K562 (cell line): ENCODE results near the gene DSTYK. TPM values are rescaled to one million over a fixed set of nuclear protein-coding genes. Genes with fewer than 3 reads are reported as not detected.

Experiments used
- BCL6 ChIP-seq: fragments of 250-450 bp; sonication (Bioruptor Pico); IDR thresholded peaks from 2 replicates; pipeline ENCODE4 v1.4.0; 2020
- BRD9 ChIP-seq: fragments of 450-650 bp; IDR thresholded peaks from 2 replicates; pipeline ENCODE4 v1.6.1; 2018; ENCODE audit warnings: low read depth; ENCODE audit not compliant: partially characterized antibody
- CBFB ChIP-seq: sonication (generic); formaldehyde crosslinking; IDR thresholded peaks from 2 replicates; pipeline ENCODE4 v1.4.0; 2020; ENCODE audit warnings: mild to moderate bottlenecking, missing genetic modification reagents
- CCNT2 ChIP-seq: IDR thresholded peaks from 2 replicates; pipeline ENCODE4 v1.6.1; 2011; ENCODE audit warnings: borderline replicate concordance, low read depth, mild to moderate bottlenecking, moderate library complexity, mixed read lengths, low read length; ENCODE audit not compliant: insufficient read length; ENCODE audit errors: extremely low read depth
- CEBPG ChIP-seq, 3 experiments: fragments of 200-800 bp in 1 of 3; sonication (Bioruptor generic) in 1 of 3; sonication (generic) in 1 of 3; formaldehyde crosslinking in 1 of 3; IDR thresholded peaks in 2 of 3; conservative IDR thresholded peaks in 1 of 3; 2 replicates each; pipeline versions ENCODE4 v1.6.1 to v1.8.0; 2016 to 2022; ENCODE audit warnings: missing compliant biosample characterization in 2 of 3, missing genetic modification characterization in 2 of 3, mild to moderate bottlenecking in 1 of 3, missing genetic modification reagents in 1 of 3
- DMBX1 ChIP-seq: fragments of 250-450 bp; sonication (Bioruptor Pico); IDR thresholded peaks from 2 replicates; pipeline ENCODE4 v1.8.0; 2022; ENCODE audit warnings: inconsistent platforms, mild to moderate bottlenecking, moderate library complexity, borderline replicate concordance
- E2F3 ChIP-seq: fragments of 250-450 bp; sonication (Bioruptor Pico); IDR thresholded peaks from 2 replicates; pipeline ENCODE4 v1.4.0; 2020; ENCODE audit warnings: mild to moderate bottlenecking
- ESRRA ChIP-seq: fragments of 450-650 bp; IDR thresholded peaks from 2 replicates; pipeline ENCODE4 v1.6.1; 2014; ENCODE audit warnings: low read depth, mild to moderate bottlenecking, moderate library complexity, borderline replicate concordance
- GABPA ChIP-seq: fragments of 200-800 bp; sonication (Bioruptor generic); conservative IDR thresholded peaks from 2 replicates; pipeline ENCODE4 v1.6.1; 2016; ENCODE audit warnings: low read depth, missing genetic modification characterization, missing compliant biosample characterization
- GATAD2B ChIP-seq: fragments of 450-650 bp; IDR thresholded peaks from 2 replicates; pipeline ENCODE4 v1.6.1; 2017; ENCODE audit warnings: mild to moderate bottlenecking, borderline replicate concordance
- HMG20A ChIP-seq: fragments of 450-650 bp; formaldehyde crosslinking; conservative IDR thresholded peaks from 2 replicates; pipeline ENCODE4 v1.4.0; 2020; ENCODE audit warnings: mild to moderate bottlenecking, mixed read lengths
- IFI16 ChIP-seq: fragments of 250-450 bp; sonication (Bioruptor Pico); IDR thresholded peaks from 2 replicates; pipeline ENCODE4 v2.1.2; 2022; ENCODE audit warnings: mild to moderate bottlenecking, inconsistent platforms
- JUND ChIP-seq, 2 experiments: IDR thresholded peaks; 2 replicates in 1 of 2; 3 replicates in 1 of 2; pipeline ENCODE4 v1.6.1; 2011; ENCODE audit warnings: borderline replicate concordance in 2 of 2, low read depth in 2 of 2, low read length in 2 of 2, improper control_type of control experiment in 1 of 2, missing biosample characterization in 1 of 2, missing genetic modification characterization in 1 of 2, missing genetic modification reagents in 1 of 2
- NR2C1 ChIP-seq, 2 experiments: fragments of 450-650 bp; IDR thresholded peaks; 2 replicates each; pipeline ENCODE4 v1.6.1; 2017; ENCODE audit warnings: mild to moderate bottlenecking in 2 of 2, antibody characterized with exemption in 1 of 2, inconsistent platforms in 1 of 2, missing compliant biosample characterization in 1 of 2, missing genetic modification characterization in 1 of 2
- PHF20 ChIP-seq: fragments of 450-650 bp; IDR thresholded peaks from 2 replicates; pipeline ENCODE4 v1.6.1; 2018; ENCODE audit not compliant: partially characterized antibody
- SMAD3 ChIP-seq: fragments of 450-650 bp; formaldehyde crosslinking; conservative IDR thresholded peaks from 2 replicates; pipeline ENCODE4 v1.4.0; 2020; ENCODE audit warnings: mild to moderate bottlenecking
- TEAD2 ChIP-seq: fragments of 450-650 bp; IDR thresholded peaks from 2 replicates; pipeline ENCODE4 v1.6.1; 2016; ENCODE audit warnings: missing genetic modification characterization, control low read depth, missing compliant biosample characterization
- ZNF316 ChIP-seq: fragments of 450-650 bp; IDR thresholded peaks from 2 replicates; pipeline ENCODE4 v1.6.1; 2016
- ZNF584 ChIP-seq: fragments of 200-800 bp; sonication (Bioruptor generic); IDR thresholded peaks from 2 replicates; pipeline ENCODE4 v1.6.1; 2016; ENCODE audit warnings: low read depth, mild to moderate bottlenecking, missing genetic modification characterization, missing compliant biosample characterization
- ZNF764 ChIP-seq: fragments of 250-450 bp; sonication (Bioruptor Pico); IDR thresholded peaks from 2 replicates; pipeline ENCODE4 v1.4.0; 2020; ENCODE audit warnings: low read depth, mild to moderate bottlenecking, moderate library complexity
- ZNF77 ChIP-seq: fragments of 250-450 bp; sonication (Bioruptor Pico); IDR thresholded peaks from 2 replicates; pipeline ENCODE4 v1.5.0; 2020
- polyA plus RNA-seq, 8 experiments: library from polyadenylated mRNA; depleted of rRNA in 4 of 8; stranded (reverse) in 5 of 8; unstranded in 3 of 8; fragments of >200 nt; fragmentation: Nextera tagmentation in 2 of 8; fragmentation: Illumina TruSeq in 1 of 8; extraction: Ambion mirVana in 2 of 8; extraction: Trizol in 1 of 8; gene quantifications; 2 replicates each; pipeline versions ENCODE4 v1.2.1 to v1.2.3, GENCODE V29; 2011 to 2014; ENCODE audit warnings: inconsistent platforms in 1 of 8, missing spikeins in 1 of 8
- total RNA-seq, 7 experiments: library from RNA; depleted of rRNA in 6 of 7; stranded (reverse); fragments of >200 nt in 6 of 7; fragmentation: Illumina TruSeq in 2 of 7; extraction: Trizol in 2 of 7; gene quantifications; 2 replicates each; pipeline versions ENCODE4 v1.2.1 to v1.2.3, GENCODE V29; 2011 to 2021; ENCODE audit warnings: low replicate concordance in 1 of 7
- TF ChIP-seq, protein P1 (sequence below): fragments of 250-450 bp; sonication (Bioruptor Pico); IDR thresholded peaks from 2 replicates; pipeline ENCODE4 v1.4.0; 2020; ENCODE audit warnings: mild to moderate bottlenecking
- TF ChIP-seq, protein P2 (sequence below): fragments of 450-650 bp; formaldehyde crosslinking; IDR thresholded peaks from 2 replicates; pipeline ENCODE4 v1.4.0; 2022; ENCODE audit warnings: missing genetic modification characterization
- TF ChIP-seq, protein P3 (sequence below): fragments of 450-650 bp; formaldehyde crosslinking; IDR thresholded peaks from 2 replicates; pipeline ENCODE4 v1.4.0; 2020; ENCODE audit warnings: mild to moderate bottlenecking, moderate library complexity

The DSTYK gene
- total and polyA plus RNA-seq, 9 of the 15 experiments (the other 6 are each of a cell fraction or from before 2014, with no cell fraction given) = 4.2 to 7.1 (median 6.2) TPM

DNA sequence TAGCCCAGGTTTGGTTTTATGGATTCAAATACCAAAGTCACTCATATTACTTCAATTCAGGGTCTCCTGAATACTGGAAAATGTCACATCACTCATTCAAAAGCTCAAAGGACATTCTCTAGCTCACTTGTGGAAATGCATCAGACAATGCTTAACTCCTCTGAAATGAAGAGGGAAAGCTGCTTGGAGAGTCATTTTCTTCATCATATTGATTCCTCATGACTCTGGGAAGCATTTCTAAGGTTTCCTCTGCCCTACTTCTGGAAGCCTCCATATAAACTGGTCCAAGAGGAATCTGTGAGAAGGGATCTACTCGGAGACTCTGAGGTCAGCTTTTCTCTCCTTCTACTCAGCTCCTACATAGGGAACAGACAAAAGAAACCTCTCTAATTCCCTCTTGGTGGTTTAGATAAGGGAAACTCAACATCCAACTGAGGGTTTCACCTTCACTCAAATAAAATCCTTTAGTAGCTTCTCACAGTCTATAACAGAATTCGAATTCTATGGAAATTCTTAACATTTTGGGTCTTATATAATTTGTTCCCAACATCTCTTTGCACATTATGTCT lies 53.4 kb downstream of the DSTYK start (continued):
- no peak for TF ChIP-seq CBFB (CRISPR knock-in tag)
- no peak for TF ChIP-seq JUND (IDR thresholded peaks at IDR 0.05; ENCODE audit: borderline replicate concordance, low read depth, low read length)
- peak; percentile 9; the same call in 1 of the 3 replicates for TF ChIP-seq JUND (tag; IDR thresholded peaks at IDR 0.05; ENCODE audit: borderline replicate concordance, low read depth, low read length)
- no peak for TF ChIP-seq CCNT2
- no peak for TF ChIP-seq IFI16 (CRISPR knock-in tag)
- peak; percentile 69; the same call in 1 of the 2 replicates for TF ChIP-seq HMG20A
- no peak for TF ChIP-seq ZNF584
- TF ChIP-seq BRD9 = no peak
- TF ChIP-seq, protein P1, sequence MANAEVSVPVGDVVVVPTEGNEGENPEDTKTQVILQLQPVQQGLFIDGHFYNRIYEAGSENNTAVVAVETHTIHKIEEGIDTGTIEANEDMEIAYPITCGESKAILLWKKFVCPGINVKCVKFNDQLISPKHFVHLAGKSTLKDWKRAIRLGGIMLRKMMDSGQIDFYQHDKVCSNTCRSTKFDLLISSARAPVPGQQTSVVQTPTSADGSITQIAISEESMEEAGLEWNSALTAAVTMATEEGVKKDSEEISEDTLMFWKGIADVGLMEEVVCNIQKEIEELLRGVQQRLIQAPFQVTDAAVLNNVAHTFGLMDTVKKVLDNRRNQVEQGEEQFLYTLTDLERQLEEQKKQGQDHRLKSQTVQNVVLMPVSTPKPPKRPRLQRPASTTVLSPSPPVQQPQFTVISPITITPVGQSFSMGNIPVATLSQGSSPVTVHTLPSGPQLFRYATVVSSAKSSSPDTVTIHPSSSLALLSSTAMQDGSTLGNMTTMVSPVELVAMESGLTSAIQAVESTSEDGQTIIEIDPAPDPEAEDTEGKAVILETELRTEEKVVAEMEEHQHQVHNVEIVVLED (CRISPR knock-in tag) = 0 out of 2 replicates have a peak, but pooled peaks have one; percentile 17
- TF ChIP-seq ZNF316 = no peak
- TF ChIP-seq ESRRA = no peak
- no peak for TF ChIP-seq CEBPG (CRISPR knock-in tag; IDR thresholded peaks at IDR 0.05)
- TF ChIP-seq CEBPG (tag; conservative IDR thresholded peaks at IDR 0.05 in 1 of 2, IDR thresholded peaks at IDR 0.05 in 1 of 2) = no peak
- TF ChIP-seq NR2C1 (IDR thresholded peaks at IDR 0.05) = no peak
- TF ChIP-seq NR2C1 (tag; IDR thresholded peaks at IDR 0.05) = no peak
- TF ChIP-seq GATAD2B = 0 out of 2 replicates have a peak, but pooled peaks have one; percentile 29
- TF ChIP-seq, protein P2, sequence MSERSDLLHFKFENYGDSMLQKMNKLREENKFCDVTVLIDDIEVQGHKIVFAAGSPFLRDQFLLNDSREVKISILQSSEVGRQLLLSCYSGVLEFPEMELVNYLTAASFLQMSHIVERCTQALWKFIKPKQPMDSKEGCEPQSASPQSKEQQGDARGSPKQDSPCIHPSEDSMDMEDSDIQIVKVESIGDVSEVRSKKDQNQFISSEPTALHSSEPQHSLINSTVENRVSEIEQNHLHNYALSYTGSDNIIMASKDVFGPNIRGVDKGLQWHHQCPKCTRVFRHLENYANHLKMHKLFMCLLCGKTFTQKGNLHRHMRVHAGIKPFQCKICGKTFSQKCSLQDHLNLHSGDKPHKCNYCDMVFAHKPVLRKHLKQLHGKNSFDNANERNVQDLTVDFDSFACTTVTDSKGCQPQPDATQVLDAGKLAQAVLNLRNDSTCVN (CRISPR knock-in tag) = 0 out of 2 replicates have a peak, but pooled peaks have one; percentile 25
- peak; percentile 30; the same call in 1 of the 2 replicates for TF ChIP-seq SMAD3
- no peak for TF ChIP-seq BCL6 (CRISPR knock-in tag)
- no peak for TF ChIP-seq ZNF764 (CRISPR knock-in tag)
- TF ChIP-seq TEAD2 (tag) = no peak
- no peak for TF ChIP-seq ZNF77 (CRISPR knock-in tag)
- TF ChIP-seq, protein P3, sequence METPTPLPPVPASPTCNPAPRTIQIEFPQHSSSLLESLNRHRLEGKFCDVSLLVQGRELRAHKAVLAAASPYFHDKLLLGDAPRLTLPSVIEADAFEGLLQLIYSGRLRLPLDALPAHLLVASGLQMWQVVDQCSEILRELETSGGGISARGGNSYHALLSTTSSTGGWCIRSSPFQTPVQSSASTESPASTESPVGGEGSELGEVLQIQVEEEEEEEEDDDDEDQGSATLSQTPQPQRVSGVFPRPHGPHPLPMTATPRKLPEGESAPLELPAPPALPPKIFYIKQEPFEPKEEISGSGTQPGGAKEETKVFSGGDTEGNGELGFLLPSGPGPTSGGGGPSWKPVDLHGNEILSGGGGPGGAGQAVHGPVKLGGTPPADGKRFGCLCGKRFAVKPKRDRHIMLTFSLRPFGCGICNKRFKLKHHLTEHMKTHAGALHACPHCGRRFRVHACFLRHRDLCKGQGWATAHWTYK (CRISPR knock-in tag) = peak; percentile 23; the same call in 1 of the 2 replicates
- TF ChIP-seq E2F3 (CRISPR knock-in tag) = 0 out of 2 replicates have a peak, but pooled peaks have one; percentile 30
- no peak; the same call in 1 of the 2 replicates for TF ChIP-seq DMBX1 (CRISPR knock-in tag)
- no peak for TF ChIP-seq GABPA (tag)
- TF ChIP-seq PHF20 = no peak
